Measurements from ENCODE around the gene CAMK1G. TPM values are rescaled to one million over a fixed set of nuclear protein-coding genes. Genes with fewer than 3 reads are reported as not detected.

Gene CAMK1G
- total RNA-seq, 2 experiments from 2014 or later, result not detected

DNA sequence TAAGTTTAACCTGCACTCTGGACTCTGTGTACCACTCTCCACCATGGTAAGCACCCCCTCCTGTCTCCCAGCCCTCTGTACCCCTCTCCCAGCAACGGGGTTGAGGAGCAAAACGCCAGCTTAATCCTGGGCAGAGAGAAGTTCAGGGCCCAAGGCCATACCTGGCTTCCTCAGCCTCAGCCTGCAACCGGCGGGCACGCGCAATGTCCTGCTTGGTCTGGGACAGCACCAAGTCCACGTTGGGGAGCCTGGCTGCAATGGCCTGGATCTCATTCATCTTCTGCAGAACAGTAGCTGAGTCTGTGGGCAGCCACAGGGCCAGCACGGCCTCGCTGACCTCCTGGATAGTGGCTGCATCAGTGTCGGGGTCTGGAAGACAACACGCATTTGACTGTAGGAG lies 34.8 kb downstream of the CAMK1G start:
- Histone ChIP-seq H3K4me3 (ENCODE audit: low read length) (no peak overlapping the region), H3K27ac (ENCODE audit: low read depth in 1 of 2, low read length in 2 of 2) (no peak overlapping the region), H3K9me3 (ENCODE audit: control insufficient read depth in 1 of 2, insufficient read depth in 1 of 2, low read length in 2 of 2) (no peaks in the 10 kb centered on the region), H3K4me1 (ENCODE audit: insufficient read depth, low read length) (peaks cover 16% of the 10 kb centered on the region), H3K36me3 (ENCODE audit: insufficient read depth, low read length) (no peaks in the 10 kb centered on the region), H3K27me3 (ENCODE audit: control insufficient read depth in 1 of 2, insufficient read depth in 2 of 2, low read length in 2 of 2) (no peaks in the 10 kb centered on the region)
- TF ChIP-seq, protein P1, sequence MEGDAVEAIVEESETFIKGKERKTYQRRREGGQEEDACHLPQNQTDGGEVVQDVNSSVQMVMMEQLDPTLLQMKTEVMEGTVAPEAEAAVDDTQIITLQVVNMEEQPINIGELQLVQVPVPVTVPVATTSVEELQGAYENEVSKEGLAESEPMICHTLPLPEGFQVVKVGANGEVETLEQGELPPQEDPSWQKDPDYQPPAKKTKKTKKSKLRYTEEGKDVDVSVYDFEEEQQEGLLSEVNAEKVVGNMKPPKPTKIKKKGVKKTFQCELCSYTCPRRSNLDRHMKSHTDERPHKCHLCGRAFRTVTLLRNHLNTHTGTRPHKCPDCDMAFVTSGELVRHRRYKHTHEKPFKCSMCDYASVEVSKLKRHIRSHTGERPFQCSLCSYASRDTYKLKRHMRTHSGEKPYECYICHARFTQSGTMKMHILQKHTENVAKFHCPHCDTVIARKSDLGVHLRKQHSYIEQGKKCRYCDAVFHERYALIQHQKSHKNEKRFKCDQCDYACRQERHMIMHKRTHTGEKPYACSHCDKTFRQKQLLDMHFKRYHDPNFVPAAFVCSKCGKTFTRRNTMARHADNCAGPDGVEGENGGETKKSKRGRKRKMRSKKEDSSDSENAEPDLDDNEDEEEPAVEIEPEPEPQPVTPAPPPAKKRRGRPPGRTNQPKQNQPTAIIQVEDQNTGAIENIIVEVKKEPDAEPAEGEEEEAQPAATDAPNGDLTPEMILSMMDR (IDR thresholded peaks at IDR 0.05), result no peak
- H3K27ac Mint-ChIP-seq, result no peak overlapping the region
- no peaks in the 10 kb centered on the region for H3K9me3 Mint-ChIP-seq
- no peak for ATAC-seq (ENCODE audit: poor library complexity)
- intact Hi-C loops (cut with DNase I, micrococcal nuclease), result no loop called here
- no peaks in the 10 kb centered on the region for H3K36me3 Mint-ChIP-seq (ENCODE audit: low read depth)
- POLR2A ChIA-PET, result no interaction called here
- H3K4me1 Mint-ChIP-seq (ENCODE audit: low read depth), result peaks cover 12% of the 10 kb centered on the region
- CTCF ChIA-PET, result no interaction called here
- no peaks in the 10 kb centered on the region for H3K27me3 Mint-ChIP-seq
- no peak for DNase-seq
- no peak overlapping the region for H3K4me3 Mint-ChIP-seq

DNA sequence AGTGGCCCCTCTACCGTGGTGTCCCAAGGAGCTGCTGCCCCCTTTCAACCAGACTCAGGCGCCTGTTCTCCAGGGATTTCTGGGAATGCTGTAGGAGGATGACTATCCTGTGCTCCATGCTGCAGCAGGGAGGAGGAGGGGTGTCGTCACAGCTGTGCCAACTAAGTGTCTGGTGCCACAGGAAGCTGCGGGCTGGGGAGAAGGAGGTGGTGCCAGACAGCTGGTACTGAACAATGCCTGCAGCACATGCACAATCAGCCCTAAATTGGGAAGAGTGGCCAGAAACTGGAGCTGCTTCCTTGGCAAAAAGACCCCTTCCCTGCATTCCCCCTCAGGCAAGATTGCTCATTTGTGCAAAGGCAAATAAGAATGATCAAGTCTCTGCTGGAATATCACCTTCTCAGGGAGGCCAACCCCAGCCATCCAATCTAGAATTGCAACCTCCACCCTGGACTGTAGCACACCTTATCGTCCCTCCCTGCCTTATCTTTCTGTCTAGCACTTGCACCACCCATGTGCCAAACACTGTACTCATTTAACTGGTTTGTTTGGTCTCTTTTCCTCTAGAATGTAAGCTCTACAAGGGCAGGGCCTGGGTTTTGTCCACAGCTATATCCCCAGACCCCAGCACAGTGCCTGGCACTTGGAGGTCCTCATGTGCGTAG lies 35.4 kb downstream of the CAMK1G start:
- no peak overlapping the region for H3K27ac ChIP-seq (ENCODE audit: low read depth in 1 of 2, low read length in 2 of 2)
- no peaks in the 10 kb centered on the region for H3K36me3 Mint-ChIP-seq (ENCODE audit: low read depth)
- TF ChIP-seq, protein P1 (IDR thresholded peaks at IDR 0.05), result no peak
- H3K36me3 ChIP-seq (ENCODE audit: insufficient read depth, low read length), result no peaks in the 10 kb centered on the region
- H3K4me1 Mint-ChIP-seq (ENCODE audit: low read depth), result peaks cover 12% of the 10 kb centered on the region
- DNase-seq (peak in 4 of 14 experiments; percentile 11 to 46 (median 28)), ATAC-seq (ENCODE audit: poor library complexity) (peak; percentile 49)
- no peak overlapping the region for H3K4me3 Mint-ChIP-seq
- no peaks in the 10 kb centered on the region for H3K27me3 ChIP-seq (ENCODE audit: control insufficient read depth in 1 of 2, insufficient read depth in 2 of 2, low read length in 2 of 2)
- POLR2A ChIA-PET, result no interaction called here
- CTCF ChIA-PET, result no interaction called here
- no peak overlapping the region for H3K4me3 ChIP-seq (ENCODE audit: low read length)
- no peaks in the 10 kb centered on the region for H3K27me3 Mint-ChIP-seq
- H3K9me3 Mint-ChIP-seq, result no peaks in the 10 kb centered on the region
- H3K4me1 ChIP-seq (ENCODE audit: insufficient read depth, low read length), result peaks cover 16% of the 10 kb centered on the region
- no peak overlapping the region for H3K27ac Mint-ChIP-seq
- H3K9me3 ChIP-seq (ENCODE audit: control insufficient read depth in 1 of 2, insufficient read depth in 1 of 2, low read length in 2 of 2), result no peaks in the 10 kb centered on the region
- intact Hi-C loops (cut with DNase I, micrococcal nuclease), result no loop called here

DNA sequence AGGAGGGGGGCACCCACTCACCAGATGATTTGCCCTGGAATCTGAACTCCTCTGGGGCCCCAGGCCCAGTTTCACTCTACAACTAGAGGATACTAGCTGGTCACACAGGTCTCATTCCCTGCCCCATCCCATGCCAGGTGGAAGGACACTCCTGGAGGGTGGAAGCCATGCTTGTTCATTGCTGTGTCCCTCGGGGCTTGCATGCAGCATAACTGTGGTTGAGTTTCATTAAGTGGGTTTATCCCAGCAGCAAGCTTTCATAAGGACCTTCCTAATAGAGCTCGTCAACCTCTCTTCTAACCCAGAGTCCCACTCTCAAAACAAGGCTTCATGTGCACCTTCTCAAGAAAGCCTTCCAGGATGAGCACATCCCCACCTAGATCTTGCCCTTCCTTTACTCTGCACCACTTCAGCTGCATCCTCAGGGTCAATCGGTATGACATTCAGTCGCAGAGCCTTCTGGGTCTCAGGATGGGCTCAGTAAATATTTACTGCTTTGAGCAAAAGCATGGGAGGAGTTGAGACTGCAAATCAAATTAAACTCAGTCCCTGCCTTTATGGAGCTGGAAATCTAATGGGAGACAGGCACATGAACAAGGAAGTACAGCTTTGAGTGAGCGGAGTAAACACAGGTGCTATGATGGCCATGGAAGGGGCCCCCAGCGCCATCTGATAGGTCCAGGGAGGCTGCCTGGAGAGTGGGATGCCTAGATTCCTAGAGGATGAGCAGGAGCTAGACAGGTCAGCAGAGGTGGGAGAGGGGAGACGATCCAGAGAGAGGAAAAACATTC lies 36.4 kb downstream of the CAMK1G start:
- no peak overlapping the region for H3K4me3 Mint-ChIP-seq
- ATAC-seq (ENCODE audit: poor library complexity), result no peak
- H3K27me3 Mint-ChIP-seq, result no peaks in the 10 kb centered on the region
- H3K36me3 Mint-ChIP-seq (ENCODE audit: low read depth), result no peaks in the 10 kb centered on the region
- H3K9me3 ChIP-seq (ENCODE audit: control insufficient read depth in 1 of 2, insufficient read depth in 1 of 2, low read length in 2 of 2), result no peaks in the 10 kb centered on the region
- H3K27ac ChIP-seq (ENCODE audit: low read depth in 1 of 2, low read length in 2 of 2), result no peak overlapping the region
- no peaks in the 10 kb centered on the region for H3K27me3 ChIP-seq (ENCODE audit: control insufficient read depth in 1 of 2, insufficient read depth in 2 of 2, low read length in 2 of 2)
- H3K36me3 ChIP-seq (ENCODE audit: insufficient read depth, low read length), result no peaks in the 10 kb centered on the region
- intact Hi-C loops (cut with DNase I, micrococcal nuclease), result no loop called here
- peaks cover 12% of the 10 kb centered on the region for H3K4me1 Mint-ChIP-seq (ENCODE audit: low read depth)
- CTCF ChIA-PET, result no interaction called here
- H3K9me3 Mint-ChIP-seq, result no peaks in the 10 kb centered on the region
- TF ChIP-seq, protein P1 (IDR thresholded peaks at IDR 0.05), result no peak
- DNase-seq, result no peak
- POLR2A ChIA-PET, result no interaction called here
- H3K4me3 ChIP-seq (ENCODE audit: low read length), result no peak overlapping the region
- peaks cover 16% of the 10 kb centered on the region for H3K4me1 ChIP-seq (ENCODE audit: insufficient read depth, low read length)
- no peak overlapping the region for H3K27ac Mint-ChIP-seq

Measured in CD4-positive, alpha-beta T cell (primary cell).